MCF 10A (cell line): ENCODE measurements around the gene OR2F1. TPM values are rescaled to one million over a fixed set of nuclear protein-coding genes. Genes with fewer than 3 reads are reported as not detected.

Experiments used
- BruUV-seq: library from RNA; stranded (reverse); fragments of 400-500 nt; replicated peaks from 2 replicates; lab custom pipeline; 2021; lab: Mats Ljungman, UMichigan
- CTCF ChIA-PET: fragments of 300-600 bp; sonication (Branson Sonifier 250); formaldehyde crosslinking; extraction: SDS; loops from one replicate; lab custom pipeline; 2021; ENCODE audit warnings: antibody characterized with exemption, inconsistent platforms; lab: Yijun Ruan, JAX
- POLR2A ChIA-PET: fragments of 300-600, 350-650 bp; sonication (Branson Sonifier 250); formaldehyde crosslinking; extraction: SDS; loops from one replicate; lab custom pipeline; 2020; ENCODE audit warnings: antibody characterized with exemption, inconsistent platforms; lab: Yijun Ruan, JAX
- DNase-seq: peaks from one replicate; pipeline ENCODE4 v3.0.0-alpha.2; 2018; ENCODE audit not compliant: unreplicated experiment
- H3K27ac Mint-ChIP-seq: one replicate; pipeline ENCODE4 v1.8.0; 2022; ENCODE audit warnings: mild to moderate bottlenecking, low read depth, mixed read lengths; ENCODE audit not compliant: unreplicated experiment
- H3K27me3 Mint-ChIP-seq: one replicate; pipeline ENCODE4 v1.8.0; 2022; ENCODE audit warnings: mixed read lengths; ENCODE audit not compliant: insufficient read depth, unreplicated experiment
- H3K36me3 Mint-ChIP-seq: one replicate; pipeline ENCODE4 v1.8.0; 2022; ENCODE audit warnings: mild to moderate bottlenecking, moderate library complexity, mixed read lengths; ENCODE audit not compliant: insufficient read depth, unreplicated experiment
- H3K4me1 Mint-ChIP-seq: one replicate; pipeline ENCODE4 v1.8.0; 2022; ENCODE audit warnings: mixed read lengths; ENCODE audit not compliant: insufficient read depth, unreplicated experiment
- H3K4me3 Mint-ChIP-seq: one replicate; pipeline ENCODE4 v1.8.0; 2022; ENCODE audit warnings: mild to moderate bottlenecking, moderate library complexity, mixed read lengths; ENCODE audit not compliant: unreplicated experiment
- H3K9me3 Mint-ChIP-seq: one replicate; pipeline ENCODE4 v1.8.0; 2022; ENCODE audit warnings: mixed read lengths; ENCODE audit not compliant: unreplicated experiment
- intact Hi-C: fragments of 100-400 bp; cut with micrococcal nuclease; formaldehyde crosslinking; loops from 2 replicates; pipeline ENCODE4 v1.14.1; 2022
- total RNA-seq: library from RNA; stranded (reverse); gene quantifications from 2 replicates; pipeline ENCODE4 v1.2.3, GENCODE V29; 2022
- TF ChIP-seq, protein P1 (sequence below): fragments of 200-600 bp; IDR thresholded peaks from one replicate; pipeline ENCODE4 v1.8.0; 2022; ENCODE audit warnings: antibody characterized with exemption, mild to moderate bottlenecking; ENCODE audit not compliant: unreplicated experiment

The OR2F1 gene
- total RNA-seq, 1 experiment from 2014 or later: not detected

DNA sequence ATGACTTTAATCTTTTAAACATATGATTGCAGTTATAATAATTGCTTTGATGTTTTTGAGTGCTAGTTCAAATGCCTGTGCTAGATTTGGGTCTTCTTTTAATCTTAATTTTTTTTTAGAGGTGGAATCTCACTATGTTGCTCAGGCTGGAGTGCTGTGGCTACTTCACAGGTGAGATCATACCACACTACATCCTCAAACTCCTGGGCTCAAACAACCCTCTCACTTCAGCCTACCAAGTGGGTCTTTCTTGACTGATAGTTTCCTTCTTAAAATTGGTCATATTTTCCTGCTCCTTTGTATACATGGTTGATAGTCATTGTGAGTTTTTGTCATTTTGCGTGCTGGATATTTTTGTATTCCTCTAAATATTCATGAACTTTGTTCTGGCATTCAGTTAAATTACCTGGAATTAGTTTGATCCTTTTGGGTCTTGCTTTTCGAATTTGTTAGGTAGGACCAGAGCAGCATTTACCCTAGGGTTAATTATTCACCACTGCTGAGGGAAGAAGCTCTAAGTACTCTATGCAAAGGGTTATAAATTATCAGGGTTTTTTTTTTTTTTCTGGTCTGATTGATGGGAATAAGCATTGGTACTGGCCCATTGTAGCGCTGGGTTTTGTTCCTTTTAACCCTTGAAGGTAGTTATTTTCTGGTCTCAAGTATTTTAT, 40.6 kb upstream of the OR2F1 start:
- BruUV-seq: no TSS peak
- TF ChIP-seq, protein P1, sequence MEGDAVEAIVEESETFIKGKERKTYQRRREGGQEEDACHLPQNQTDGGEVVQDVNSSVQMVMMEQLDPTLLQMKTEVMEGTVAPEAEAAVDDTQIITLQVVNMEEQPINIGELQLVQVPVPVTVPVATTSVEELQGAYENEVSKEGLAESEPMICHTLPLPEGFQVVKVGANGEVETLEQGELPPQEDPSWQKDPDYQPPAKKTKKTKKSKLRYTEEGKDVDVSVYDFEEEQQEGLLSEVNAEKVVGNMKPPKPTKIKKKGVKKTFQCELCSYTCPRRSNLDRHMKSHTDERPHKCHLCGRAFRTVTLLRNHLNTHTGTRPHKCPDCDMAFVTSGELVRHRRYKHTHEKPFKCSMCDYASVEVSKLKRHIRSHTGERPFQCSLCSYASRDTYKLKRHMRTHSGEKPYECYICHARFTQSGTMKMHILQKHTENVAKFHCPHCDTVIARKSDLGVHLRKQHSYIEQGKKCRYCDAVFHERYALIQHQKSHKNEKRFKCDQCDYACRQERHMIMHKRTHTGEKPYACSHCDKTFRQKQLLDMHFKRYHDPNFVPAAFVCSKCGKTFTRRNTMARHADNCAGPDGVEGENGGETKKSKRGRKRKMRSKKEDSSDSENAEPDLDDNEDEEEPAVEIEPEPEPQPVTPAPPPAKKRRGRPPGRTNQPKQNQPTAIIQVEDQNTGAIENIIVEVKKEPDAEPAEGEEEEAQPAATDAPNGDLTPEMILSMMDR: no peak
- Mint-ChIP-seq H3K27ac (no peak overlapping the region), H3K27me3 (peaks cover 5% of the 10 kb centered on the region), H3K4me1 (peaks cover 8% of the 10 kb centered on the region), H3K36me3 (no peaks in the 10 kb centered on the region), H3K4me3 (no peak overlapping the region), H3K9me3 (no peaks in the 10 kb centered on the region)
- POLR2A ChIA-PET: no interaction called here
- intact Hi-C loops: no loop called here
- CTCF ChIA-PET: interaction anchor here (0.6 kb wide), 1 partner anchor 91 kb away, joined by 3 read pairs; no protein-coding TSS in a partner anchor
- DNase-seq: no peak

GRCh38 chr7:143914938-143915652, 39.5 kb upstream of the OR2F1 start:
- no peaks in the 10 kb centered on the region for H3K36me3 Mint-ChIP-seq
- H3K4me1 Mint-ChIP-seq: peaks cover 8% of the 10 kb centered on the region
- peaks cover 15% of the 10 kb centered on the region for H3K27me3 Mint-ChIP-seq
- no peak overlapping the region for H3K4me3 Mint-ChIP-seq
- CTCF ChIA-PET: no interaction called here
- TF ChIP-seq, protein P1: no peak
- no TSS peak for BruUV-seq
- no peaks in the 10 kb centered on the region for H3K9me3 Mint-ChIP-seq
- DNase-seq: no peak
- intact Hi-C loops: no loop called here
- POLR2A ChIA-PET: no interaction called here
- no peak overlapping the region for H3K27ac Mint-ChIP-seq

- POLR2A ChIA-PET: interaction anchor here (1.5 to 1.6 kb wide), 2 partner anchors 23 to 24 kb away, joined by 3 read pairs; partner anchors contain the start of gene TCAF1
- BruUV-seq: no TSS peak
These were observed 29.8 kb upstream of the OR2F1 start for GRCh38 chr7:143924851-143925250.

More at GRCh38 chr7:143924851-143925250, 29.8 kb upstream of the OR2F1 start:
- no peak for DNase-seq
- TF ChIP-seq, protein P1: no peak
- intact Hi-C loops: no loop called here
- peaks cover 54% of the 10 kb centered on the region for H3K27me3 Mint-ChIP-seq
- CTCF ChIA-PET: no interaction called here
- no peak overlapping the region for H3K27ac Mint-ChIP-seq
- no peak overlapping the region for H3K4me3 Mint-ChIP-seq
- no peaks in the 10 kb centered on the region for H3K9me3 Mint-ChIP-seq
- H3K4me1 Mint-ChIP-seq: no peaks in the 10 kb centered on the region
- no peaks in the 10 kb centered on the region for H3K36me3 Mint-ChIP-seq
